Spleen (tissue), 11 donors: ENCODE data around the gene ERC1. TPM values are rescaled to one million over a fixed set of nuclear protein-coding genes. Genes with fewer than 3 reads are reported as not detected.
"Not testable (repeated sequence)": the region's sequence is repeated elsewhere in the genome, so short reads cannot be mapped to it uniquely, and the experiment has no call there.

Experiments used
- DNase-seq: peaks from one replicate; pipeline ENCODE4 v3.0.0-alpha.2; 2020
- H3K27ac ChIP-seq, 8 donors: fragments of 200-600 bp; sonication (generic) in 7 of 8; 1 replicate in 4 of 8; 2 replicates in 4 of 8; pipeline versions ENCODE4 v1.5.0 to v1.8.0; 2016 to 2021; ENCODE audit warnings: inconsistent platforms in 4 of 8, mild to moderate bottlenecking in 4 of 8, moderate library complexity in 1 of 8
- H3K27me3 ChIP-seq, 7 donors: fragments of 200-600 bp; sonication (generic) in 6 of 7; replicated peaks in 1 of 7; 1 replicate in 4 of 7; 2 replicates in 3 of 7; pipeline versions ENCODE4 v1.5.0 to v1.8.0; 2016 to 2021; ENCODE audit warnings: inconsistent platforms in 3 of 7, mild to moderate bottlenecking in 1 of 7
- H3K36me3 ChIP-seq, 6 donors: fragments of 200-600 bp; sonication (generic) in 5 of 6; 1 replicate in 4 of 6; 2 replicates in 2 of 6; pipeline versions ENCODE4 v1.5.0 to v1.8.0; 2016 to 2021; ENCODE audit warnings: inconsistent platforms in 2 of 6
- H3K4me1 ChIP-seq, 6 donors: fragments of 200-600 bp; sonication (generic) in 5 of 6; 1 replicate in 3 of 6; 2 replicates in 3 of 6; pipeline versions ENCODE4 v1.5.0 to v1.8.0; 2016 to 2021; ENCODE audit warnings: inconsistent platforms in 3 of 6
- H3K4me3 ChIP-seq, 8 donors: fragments of 200-600 bp; sonication (generic) in 7 of 8; 1 replicate in 4 of 8; 2 replicates in 4 of 8; pipeline versions ENCODE4 v1.5.0 to v1.8.0; 2016 to 2021; ENCODE audit warnings: inconsistent platforms in 4 of 8, mild to moderate bottlenecking in 4 of 8, moderate library complexity in 2 of 8
- H3K9me3 ChIP-seq, 8 donors: fragments of 200-600 bp; sonication (generic) in 7 of 8; 1 replicate in 4 of 8; 2 replicates in 4 of 8; pipeline versions ENCODE4 v1.5.0 to v1.8.0; 2016 to 2021; ENCODE audit warnings: inconsistent platforms in 4 of 8
- POLR2A ChIP-seq, 3 donors: fragments of 450-650 bp; IDR thresholded peaks; one replicate each; pipeline ENCODE4 v1.5.1; 2017; ENCODE audit warnings: antibody characterized with exemption in 3 of 3, mild to moderate bottlenecking in 1 of 3
- POLR2AphosphoS5 ChIP-seq, 3 donors: sonication (generic); formaldehyde crosslinking; IDR thresholded peaks; one replicate each; pipeline ENCODE4 v1.5.1; 2017; ENCODE audit warnings: antibody characterized with exemption in 3 of 3
- WGBS, 5 donors: extraction: QIAGEN DNeasy Blood & Tissue Kit in 3 of 5; methylation state at CpG; one replicate each; pipeline versions ENCODE4 v1.1.5 to v1.1.7; 2013 to 2018; 5-methylcytosine and 5-hydroxymethylcytosine counted together
- intact Hi-C: fragments of 100-400 bp; cut with DNase I; formaldehyde crosslinking; loops from one replicate; pipeline ENCODE4 v1.15.0; 2023; ENCODE audit warnings: low total_unique reads
- polyA plus RNA-seq, 3 donors: library from polyadenylated mRNA; stranded (reverse); fragments of 200-250 nt; gene quantifications; one replicate each; pipeline ENCODE4 v1.2.1, GENCODE V29; 2013
- total RNA-seq, 7 donors: library from RNA; depleted of rRNA in 3 of 7; stranded (reverse); fragments of >200 nt in 3 of 7; fragmentation: NEBNext Ultra II Directional in 4 of 7; extraction: Animal tissue kit (Norgen Biotek cat#: 25700) in 4 of 7; gene quantifications; one replicate each; pipeline versions ENCODE4 v1.1.0 to v1.2.1, GENCODE V29; 2016 to 2021
- TF ChIP-seq, protein P1 (sequence below), 11 experiments: fragments of 200-600 bp in 7 of 11; fragments of 450-650 bp in 4 of 11; sonication (generic) in 4 of 11; IDR thresholded peaks in 8 of 11; conservative IDR thresholded peaks in 3 of 11; 1 replicate in 7 of 11; 2 replicates in 4 of 11; pipeline versions ENCODE4 v1.4.0 to v1.8.0; 2016 to 2021; ENCODE audit warnings: antibody characterized with exemption in 11 of 11, inconsistent platforms in 4 of 11, mild to moderate bottlenecking in 1 of 11
- donor health status: healthy with polysubstance abuse.
- donor health status: DM: no; HTN: no; CAD: no; lungs with moderate emphysema.
- donor health status: DM: no; HTN: no; CAD: no.
- donor health status: Bipolar disorder and iron deficiency.
- donor health status: healthy.
- donor health status: DM: no; HTN: no; CAD: no.
- donor health status: DM: yes; HTN: yes; CAD: no.

ERC1 gene
- total and polyA plus RNA-seq, 10 donors, result 1.2 to 73.4 (median 42.6) TPM

DNA sequence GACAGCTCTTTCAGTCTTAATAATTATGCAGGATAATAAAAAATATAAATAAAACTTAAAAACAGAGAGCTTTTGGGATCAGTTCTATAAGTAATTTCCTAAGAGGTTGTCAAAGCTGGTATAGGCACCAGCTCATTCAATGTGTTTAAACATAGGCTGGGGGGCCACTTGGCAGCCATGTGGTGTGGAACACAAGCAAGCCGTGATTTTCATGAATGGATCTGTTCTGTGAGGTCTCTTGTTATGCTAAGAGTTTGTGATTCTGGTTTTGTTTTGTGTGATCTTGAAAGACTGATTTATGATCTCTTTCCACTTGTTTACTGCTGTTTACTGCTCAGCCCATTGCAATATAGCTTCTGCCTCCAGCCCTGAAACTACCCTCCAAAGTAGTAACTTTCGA, 362.4 kb downstream of the ERC1 start:
- Histone ChIP-seq H3K27me3 (no peaks in the 10 kb centered on the region), H3K4me3 (no peak overlapping the region), H3K27ac (no peak overlapping the region), H3K9me3 (no peaks in the 10 kb centered on the region), H3K4me1 (no peaks in the 10 kb centered on the region), H3K36me3 (no peaks in the 10 kb centered on the region)
- TF ChIP-seq POLR2A (IDR thresholded peaks at IDR 0.05) (no peak), POLR2AphosphoS5 (IDR thresholded peaks at IDR 0.05) (no peak)
- TF ChIP-seq, protein P1, sequence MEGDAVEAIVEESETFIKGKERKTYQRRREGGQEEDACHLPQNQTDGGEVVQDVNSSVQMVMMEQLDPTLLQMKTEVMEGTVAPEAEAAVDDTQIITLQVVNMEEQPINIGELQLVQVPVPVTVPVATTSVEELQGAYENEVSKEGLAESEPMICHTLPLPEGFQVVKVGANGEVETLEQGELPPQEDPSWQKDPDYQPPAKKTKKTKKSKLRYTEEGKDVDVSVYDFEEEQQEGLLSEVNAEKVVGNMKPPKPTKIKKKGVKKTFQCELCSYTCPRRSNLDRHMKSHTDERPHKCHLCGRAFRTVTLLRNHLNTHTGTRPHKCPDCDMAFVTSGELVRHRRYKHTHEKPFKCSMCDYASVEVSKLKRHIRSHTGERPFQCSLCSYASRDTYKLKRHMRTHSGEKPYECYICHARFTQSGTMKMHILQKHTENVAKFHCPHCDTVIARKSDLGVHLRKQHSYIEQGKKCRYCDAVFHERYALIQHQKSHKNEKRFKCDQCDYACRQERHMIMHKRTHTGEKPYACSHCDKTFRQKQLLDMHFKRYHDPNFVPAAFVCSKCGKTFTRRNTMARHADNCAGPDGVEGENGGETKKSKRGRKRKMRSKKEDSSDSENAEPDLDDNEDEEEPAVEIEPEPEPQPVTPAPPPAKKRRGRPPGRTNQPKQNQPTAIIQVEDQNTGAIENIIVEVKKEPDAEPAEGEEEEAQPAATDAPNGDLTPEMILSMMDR (IDR thresholded peaks at IDR 0.05 in 8 of 11, conservative IDR thresholded peaks at IDR 0.05 in 3 of 11), result no peak
- no peak for DNase-seq
- WGBS, 5 donors, result 94 to 100% (median 98%) methylated on average over 2 of the region's 2 CpGs
- intact Hi-C loops, result no loop called here

DNA sequence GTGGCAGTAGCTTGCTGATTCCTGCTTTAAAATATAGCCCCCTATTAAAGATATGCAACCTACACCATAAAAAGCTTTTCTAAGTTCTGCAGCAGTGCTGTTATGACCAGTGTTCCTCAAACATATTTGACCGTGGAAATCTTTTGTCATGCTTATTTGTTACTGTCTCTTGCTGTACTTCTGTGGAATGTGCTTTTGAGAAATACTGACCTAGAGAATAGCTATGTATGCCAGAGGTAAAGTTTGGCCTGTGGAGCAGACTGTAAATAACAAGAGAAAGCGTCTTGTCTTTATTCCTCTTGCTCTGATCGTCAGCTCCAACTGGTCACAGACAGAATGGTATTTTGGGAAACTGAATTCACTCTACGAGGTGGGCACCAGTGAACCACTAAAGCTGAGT, 364.4 kb downstream of the ERC1 start:
- no peaks in the 10 kb centered on the region for H3K36me3 ChIP-seq
- WGBS, 5 donors, result 91 to 98% (median 96%) methylated on average over 4 of the region's 4 CpGs
- H3K9me3 ChIP-seq, result no peaks in the 10 kb centered on the region
- TF ChIP-seq, protein P1 (IDR thresholded peaks at IDR 0.05 in 8 of 11, conservative IDR thresholded peaks at IDR 0.05 in 3 of 11), result no peak
- intact Hi-C loops, result no loop called here
- H3K4me3 ChIP-seq, result no peak overlapping the region
- H3K27me3 ChIP-seq, result no peaks in the 10 kb centered on the region
- no peak for DNase-seq
- no peak overlapping the region for H3K27ac ChIP-seq
- no peaks in the 10 kb centered on the region for H3K4me1 ChIP-seq

DNA sequence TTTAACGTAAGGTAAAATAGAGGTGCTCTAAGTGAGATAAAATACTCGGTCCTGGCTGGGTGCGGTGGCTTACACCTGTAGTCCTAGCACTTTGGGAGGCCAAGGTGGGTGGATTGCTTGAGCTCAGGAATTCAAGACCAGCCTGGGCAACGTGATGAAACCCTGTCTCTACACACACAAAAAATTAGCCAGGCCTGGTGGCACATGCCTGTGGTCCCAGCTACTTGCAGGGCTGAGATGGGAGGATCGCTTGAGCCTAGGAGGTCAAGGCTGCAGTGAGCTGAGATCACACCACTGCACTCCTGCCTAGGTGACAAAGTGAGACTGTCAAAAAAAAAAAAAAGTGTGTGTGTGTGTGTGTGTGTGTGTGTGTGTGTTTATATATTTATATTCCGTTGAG, 364.8 kb downstream of the ERC1 start:
- intact Hi-C loops, H3K4me1 ChIP-seq, H3K36me3 ChIP-seq, H3K27ac ChIP-seq, H3K9me3 ChIP-seq, H3K27me3 ChIP-seq, H3K4me3 ChIP-seq, DNase-seq: not testable (repeated sequence)
- 90 to 96% (median 92%) methylated on average over 6 of the region's 6 CpGs for WGBS, 5 donors

DNA sequence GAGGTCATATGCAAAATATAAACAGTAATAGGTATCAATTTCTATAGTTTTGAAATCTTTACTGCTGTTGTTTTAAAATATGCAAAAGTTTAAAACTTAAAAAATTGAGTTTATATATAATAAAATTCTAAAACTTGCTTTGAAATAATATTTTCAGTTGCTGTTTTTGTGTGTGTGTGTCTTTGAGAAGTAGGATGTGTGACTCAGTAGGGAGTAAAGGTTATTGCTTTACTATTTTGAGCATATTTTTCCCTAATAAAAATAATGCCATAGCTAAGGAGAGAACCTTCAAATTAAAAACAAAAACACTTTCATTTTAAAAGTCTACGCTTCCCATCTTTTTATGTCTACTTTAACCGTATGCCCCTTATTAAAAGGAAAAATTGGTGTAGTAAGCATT, 365.3 kb downstream of the ERC1 start:
- 74 to 97% (median 96%) methylated on average over 2 of the region's 2 CpGs for WGBS, 5 donors
- no peaks in the 10 kb centered on the region for H3K4me1 ChIP-seq
- no peaks in the 10 kb centered on the region for H3K27me3 ChIP-seq
- H3K27ac ChIP-seq, result no peak overlapping the region
- TF ChIP-seq, protein P1 (IDR thresholded peaks at IDR 0.05 in 8 of 11, conservative IDR thresholded peaks at IDR 0.05 in 3 of 11), result no peak
- no peak for TF ChIP-seq POLR2A (IDR thresholded peaks at IDR 0.05)
- TF ChIP-seq POLR2AphosphoS5 (IDR thresholded peaks at IDR 0.05), result no peak
- H3K9me3 ChIP-seq, result no peaks in the 10 kb centered on the region
- H3K36me3 ChIP-seq, result no peaks in the 10 kb centered on the region
- no peak for DNase-seq
- no peak overlapping the region for H3K4me3 ChIP-seq
- intact Hi-C loops, result no loop called here

DNA sequence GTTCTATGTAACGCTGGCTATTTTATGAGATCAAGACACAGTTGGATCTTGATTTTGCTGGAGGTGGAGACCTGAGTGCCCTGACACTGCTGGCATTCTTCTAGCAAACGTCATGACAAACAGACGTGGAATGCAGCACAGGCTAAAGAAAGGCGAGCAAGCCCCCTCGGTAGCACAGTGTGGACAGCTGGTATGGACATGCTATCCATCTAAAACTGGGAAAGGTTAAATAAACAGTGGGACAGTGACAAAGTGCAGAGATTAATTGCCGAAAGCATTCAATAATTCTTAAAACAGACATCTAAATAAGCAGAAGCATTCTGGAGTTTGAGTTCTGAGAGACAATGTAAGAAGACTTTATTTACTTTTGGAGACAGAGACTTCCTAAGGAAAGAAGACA, 366.1 kb downstream of the ERC1 start:
- Histone ChIP-seq H3K27ac (no peak overlapping the region), H3K36me3 (no peaks in the 10 kb centered on the region), H3K27me3 (no peaks in the 10 kb centered on the region), H3K9me3 (no peaks in the 10 kb centered on the region), H3K4me3 (no peak overlapping the region), H3K4me1 (no peaks in the 10 kb centered on the region)
- intact Hi-C loops, result no loop called here
- no peak for DNase-seq
- WGBS, 5 donors, result 80 to 85% (median 80%) methylated on average over 6 of the region's 6 CpGs
- TF ChIP-seq POLR2AphosphoS5 (IDR thresholded peaks at IDR 0.05) (no peak), POLR2A (IDR thresholded peaks at IDR 0.05) (no peak)
- TF ChIP-seq, protein P1 (IDR thresholded peaks at IDR 0.05 in 8 of 11, conservative IDR thresholded peaks at IDR 0.05 in 3 of 11), result no peak
